GM18520 (cell line): ENCODE measurements around the gene EBI3.
"Not testable (repeated sequence)": the region's sequence is repeated elsewhere in the genome, so short reads cannot be mapped to it uniquely, and the experiment has no call there.

ENCODE experiments used
- ATAC-seq: cut with Tn5 transposase; IDR thresholded peaks from one replicate; pipeline ENCODE4 v1.9.1; 2021; ENCODE audit not compliant: unreplicated experiment

The EBI3 gene

DNA sequence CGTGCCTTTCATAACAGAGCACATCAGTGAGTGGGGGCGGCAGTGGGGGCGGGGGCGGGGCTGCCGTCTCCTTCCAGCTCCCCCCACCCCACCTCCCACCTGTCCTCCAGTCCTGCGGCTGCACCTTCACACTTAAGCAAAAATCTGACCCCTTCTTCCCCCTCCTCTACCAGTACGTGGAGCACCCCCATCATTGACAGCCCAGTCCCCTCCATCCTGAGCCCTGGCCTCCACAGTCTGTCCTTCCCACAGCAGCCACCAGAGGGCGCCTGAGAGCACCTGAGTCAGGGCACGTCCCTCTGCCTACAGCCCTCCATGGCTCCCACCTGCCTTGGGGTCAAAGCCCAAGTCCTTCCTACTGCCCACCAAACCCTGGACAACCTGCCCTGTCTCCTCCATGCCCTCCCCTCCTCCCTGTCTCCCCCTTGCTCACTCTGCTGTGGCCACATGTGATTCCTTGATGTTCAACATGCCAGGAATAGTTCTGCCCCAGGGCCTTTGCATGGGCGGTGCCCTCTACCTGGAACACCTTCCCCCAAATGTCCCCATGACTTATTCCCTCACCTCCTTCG is 4.0 kb downstream of the EBI3 start:
- no peak for ATAC-seq

DNA sequence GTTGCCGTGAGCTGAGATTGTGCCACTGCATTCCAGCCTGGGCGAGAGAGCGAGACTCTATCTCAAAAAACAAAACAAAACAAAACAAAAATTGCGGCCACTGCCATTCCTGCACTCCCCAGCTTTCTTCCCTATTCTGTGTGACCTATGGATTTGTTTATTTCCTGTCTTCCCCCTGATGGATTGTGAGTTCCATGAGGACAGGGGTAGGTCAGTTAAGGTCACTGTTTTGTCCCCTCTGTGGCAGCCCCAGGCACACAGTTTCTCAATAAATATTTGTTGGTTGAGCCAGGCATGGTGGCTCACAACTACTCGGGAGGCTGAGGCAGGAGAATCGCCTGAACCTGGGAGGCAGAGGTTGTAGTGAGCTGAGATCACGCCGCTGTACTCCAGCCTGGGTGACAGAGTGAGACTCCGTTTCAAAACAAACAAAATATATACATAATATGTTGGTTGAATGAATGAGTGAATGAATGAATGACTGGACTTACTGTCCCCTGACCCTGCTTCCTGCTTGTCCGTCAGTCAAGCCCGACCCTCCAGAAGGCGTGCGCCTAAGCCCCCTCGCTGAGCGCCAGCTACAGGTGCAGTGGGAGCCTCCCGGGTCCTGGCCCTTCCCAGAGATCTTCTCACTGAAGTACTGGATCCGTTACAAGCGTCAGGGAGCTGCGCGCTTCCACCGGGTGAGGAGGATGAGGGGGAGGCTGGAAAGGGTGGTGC is 5.0 kb downstream of the EBI3 start:
- ATAC-seq = no peak

DNA sequence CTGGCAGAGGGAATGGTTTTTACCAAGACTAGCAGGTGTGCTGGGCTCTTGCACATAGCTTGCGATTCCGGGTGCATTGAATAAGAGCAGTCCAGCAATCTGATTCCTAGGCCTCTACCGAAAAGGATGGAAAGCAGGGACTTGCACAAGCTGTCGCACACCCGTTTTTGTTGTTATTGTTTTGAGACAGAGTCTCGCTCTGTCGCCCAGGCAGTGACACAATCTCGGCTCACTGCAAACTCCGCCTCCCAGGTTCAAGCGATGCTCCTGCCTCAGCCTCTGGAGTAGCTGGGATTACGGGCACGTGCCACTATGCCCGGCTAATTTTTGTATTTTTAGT is 5.5 kb downstream of the EBI3 start:
- ATAC-seq = no peak

DNA sequence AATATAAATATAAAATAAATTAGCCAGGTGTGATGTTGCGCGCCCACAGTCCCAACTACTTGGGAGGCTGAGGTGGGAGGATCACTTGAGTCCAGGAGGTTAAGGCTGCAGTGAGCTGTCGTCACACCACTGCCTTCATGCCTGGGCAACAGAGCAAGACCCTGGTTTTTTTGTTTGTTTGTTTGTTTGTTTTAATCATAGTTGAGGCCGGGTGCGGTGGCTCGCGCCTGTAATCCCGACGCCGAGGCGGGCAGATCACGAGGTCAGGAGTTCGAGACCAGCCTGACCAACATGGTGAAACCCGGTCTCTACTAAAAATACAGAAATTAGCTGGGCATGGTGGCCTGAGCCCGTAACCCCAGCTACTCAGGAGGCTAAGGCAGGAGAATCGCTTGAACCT is 8.2 kb downstream of the EBI3 start:
- not testable (repeated sequence) for ATAC-seq

DNA sequence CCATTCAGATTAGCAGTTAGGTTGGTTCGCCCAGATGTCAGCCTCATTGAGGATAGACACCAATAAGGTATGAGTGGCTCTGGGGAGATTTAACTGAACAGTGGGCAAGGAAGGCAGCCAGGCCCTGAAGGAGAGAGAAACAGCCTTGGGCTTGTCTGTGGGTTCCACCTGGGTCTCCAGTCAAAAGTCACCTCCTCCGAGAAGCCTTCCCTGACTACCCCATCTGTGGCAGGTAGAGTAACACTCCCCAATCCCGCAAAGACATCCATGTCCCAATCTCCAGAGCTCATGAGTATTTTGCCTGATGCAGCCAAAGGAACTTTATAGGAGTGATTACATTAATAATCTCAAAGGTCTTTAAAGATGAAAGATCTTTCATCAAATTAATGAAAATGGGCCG is 9.5 kb downstream of the EBI3 start:
- no peak for ATAC-seq

DNA sequence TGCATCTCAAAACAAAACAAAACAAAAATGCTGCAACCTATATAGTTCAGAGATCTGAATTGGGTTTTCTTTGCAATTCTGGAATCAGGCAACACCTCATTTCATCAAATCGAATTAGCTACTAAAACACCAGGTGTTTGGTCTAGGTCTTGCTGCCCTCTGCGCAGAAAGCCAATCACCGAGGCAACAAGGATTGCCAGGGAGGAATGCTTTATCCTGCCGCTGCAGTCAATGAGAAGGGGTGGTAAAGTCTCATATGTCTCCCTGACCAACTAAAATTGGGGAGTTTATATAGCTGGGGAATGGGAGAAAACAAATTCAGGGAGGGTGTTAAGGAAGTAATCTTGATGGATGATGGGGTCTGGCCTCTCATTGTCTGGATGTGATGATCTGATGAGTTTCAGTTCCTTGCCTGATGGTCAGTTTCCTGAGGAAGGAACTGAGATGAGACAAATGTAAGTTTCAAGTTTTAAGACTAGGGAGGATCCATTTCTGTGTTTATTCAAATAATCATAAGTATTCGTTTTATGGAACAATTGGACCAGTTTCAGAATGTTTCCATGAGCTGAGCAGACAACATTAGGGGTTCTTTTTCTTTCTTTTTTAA is 12.6 kb downstream of the EBI3 start:
- ATAC-seq = no peak

DNA sequence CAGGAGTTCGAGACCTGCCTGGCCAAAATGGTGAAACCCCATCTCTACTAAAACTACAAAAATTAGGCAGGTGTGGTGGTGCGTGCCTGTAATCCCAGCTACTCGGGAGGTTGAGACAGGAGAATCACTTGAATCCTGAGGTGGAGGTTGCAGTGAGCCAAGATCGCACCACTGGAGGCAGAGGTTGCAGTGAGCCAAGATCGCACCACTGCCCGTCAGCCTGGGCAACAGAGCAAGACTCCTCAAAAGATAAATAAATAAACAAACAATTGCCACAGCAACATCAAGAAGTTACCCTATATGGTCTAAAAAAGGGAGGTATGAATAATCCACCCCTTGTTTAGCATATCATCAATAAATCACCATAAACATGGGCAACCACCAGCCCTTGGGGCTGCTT is 16.6 kb downstream of the EBI3 start:
- not testable (repeated sequence) for ATAC-seq

DNA sequence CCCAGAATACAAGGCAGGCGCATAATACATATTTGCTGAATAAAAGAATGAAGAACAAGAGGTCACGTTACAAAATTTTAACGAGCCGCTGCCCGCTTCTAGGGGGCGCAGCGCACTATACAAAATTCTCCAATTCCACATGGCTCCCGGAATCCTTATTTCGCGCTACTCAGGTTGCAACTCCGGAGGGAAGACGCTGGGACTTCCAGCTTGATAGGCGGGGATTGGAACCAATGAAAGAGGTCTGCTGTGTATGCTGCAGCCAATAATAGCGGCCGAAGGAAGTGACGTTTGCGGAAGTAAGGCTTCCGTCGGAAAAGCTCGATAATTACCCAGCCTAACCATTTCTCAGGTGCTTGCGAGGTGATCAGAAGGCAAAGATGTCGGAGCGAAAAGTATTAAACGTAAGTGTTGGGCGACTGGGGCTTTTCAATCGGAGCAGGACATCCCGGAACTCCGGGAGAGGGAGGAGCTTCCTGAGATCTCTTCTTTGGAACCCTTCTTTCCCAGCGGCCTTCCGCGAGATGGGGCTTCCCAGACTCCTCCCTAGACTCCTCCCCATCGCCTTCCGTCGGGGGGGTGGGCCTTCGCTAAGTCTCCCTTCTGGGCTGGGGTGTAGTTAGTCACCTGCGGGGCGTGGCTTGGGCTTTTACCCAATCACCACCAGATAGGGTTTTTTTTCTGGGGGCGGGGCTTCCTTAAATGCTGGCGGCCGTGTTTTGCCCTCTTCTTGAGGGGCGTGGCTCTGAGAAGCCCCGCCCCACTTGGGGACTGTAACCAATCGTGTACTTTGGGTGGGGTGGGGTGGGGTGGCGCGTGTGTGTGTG is 17.7 kb downstream of the EBI3 start, which contains the start of gene YJU2:
Gene YJU2, plus strand, starts transcription at position 314 of the 827 bp plus-strand sequence. Its CDS starts 67 bp downstream, at position 381.
- ATAC-seq = peak; percentile 86

DNA sequence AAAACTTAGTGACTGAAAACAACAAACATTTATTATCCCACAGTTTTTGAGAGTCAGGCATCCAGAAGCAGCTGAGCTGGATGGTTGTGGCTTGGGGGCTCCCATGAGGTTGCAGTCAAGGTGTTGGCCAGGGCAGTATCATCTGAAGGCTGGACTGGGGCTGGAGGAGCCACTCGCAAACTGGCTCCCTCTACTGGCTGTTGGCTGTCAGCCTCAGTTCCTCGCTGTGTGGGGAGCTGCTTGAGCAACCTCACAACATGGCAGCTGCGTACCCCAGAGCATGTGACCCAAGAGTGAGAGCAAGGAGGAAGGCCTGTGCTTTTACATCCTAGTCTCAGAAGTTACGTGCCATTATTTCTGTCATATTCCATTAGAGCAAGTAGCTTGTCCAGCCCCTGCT is 27.2 kb downstream of the EBI3 start:
- no peak for ATAC-seq

DNA sequence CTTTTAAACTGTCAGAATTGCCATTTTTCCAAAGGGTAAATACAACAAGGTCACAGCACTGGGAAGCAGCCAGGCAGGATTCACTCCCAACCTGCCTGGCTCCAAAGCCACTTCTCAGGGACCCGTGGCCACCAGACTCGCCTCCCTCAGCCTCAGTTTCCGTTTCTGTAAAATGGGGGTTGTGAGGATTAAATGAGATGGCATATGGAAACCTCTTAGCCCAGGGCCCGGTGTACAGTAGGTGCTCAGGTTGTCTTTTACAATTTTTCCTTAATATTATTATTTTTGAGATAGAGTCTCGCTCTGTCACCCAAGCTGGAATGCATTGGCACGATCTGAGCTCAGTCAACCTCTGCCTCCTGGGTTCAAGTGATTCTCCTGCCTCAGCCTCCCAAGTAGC is 27.7 kb downstream of the EBI3 start:
- no peak for ATAC-seq

DNA sequence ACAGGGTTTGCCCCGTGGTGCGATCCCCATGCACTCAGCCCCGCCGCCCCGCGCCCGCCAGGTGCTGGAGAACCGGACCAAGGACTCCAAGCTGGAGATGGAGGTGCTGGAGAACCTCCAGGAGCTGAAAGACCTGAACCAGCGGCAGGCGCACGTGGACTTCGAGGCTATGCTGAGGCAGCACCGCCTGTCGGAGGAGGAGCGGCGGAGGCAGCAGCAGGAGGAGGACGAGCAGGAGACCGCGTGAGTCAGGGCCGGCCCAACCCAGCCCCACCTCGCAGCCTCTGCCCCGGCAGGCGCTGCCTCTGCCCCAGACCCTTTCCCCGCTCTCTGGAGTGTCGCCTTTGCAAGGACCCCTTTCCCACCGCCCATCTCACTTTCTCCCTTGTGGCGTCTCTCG is 28.9 kb downstream of the EBI3 start:
- ATAC-seq = no peak

DNA sequence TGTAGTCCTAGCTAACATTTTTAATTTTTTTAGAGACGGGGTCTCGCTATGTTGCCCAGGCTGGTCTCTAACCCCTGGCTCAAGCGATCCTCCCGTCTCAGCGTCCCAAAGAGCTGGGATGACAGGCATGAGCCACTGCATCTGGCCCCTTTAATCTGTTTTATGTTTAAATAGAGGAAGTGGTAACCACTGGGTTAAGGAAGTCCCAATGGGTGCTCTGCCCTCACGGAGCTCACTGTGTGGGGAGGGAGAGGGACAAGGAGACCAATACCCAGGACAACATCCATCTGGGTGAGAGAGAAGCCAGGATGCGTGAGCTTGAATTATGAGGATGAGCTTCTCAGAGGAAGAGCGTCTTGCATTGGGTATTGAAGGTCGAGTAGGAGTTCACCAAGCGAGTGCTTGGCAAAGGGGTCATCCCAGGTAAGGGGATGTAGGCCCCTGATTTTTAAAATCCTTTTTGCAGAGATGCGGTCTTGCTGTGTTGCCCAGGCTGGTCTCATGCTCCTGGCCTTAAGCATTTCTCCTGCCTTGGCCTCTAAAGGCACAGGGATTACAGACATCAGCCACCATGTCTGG is 31.4 kb downstream of the EBI3 start:
- ATAC-seq = no peak

DNA sequence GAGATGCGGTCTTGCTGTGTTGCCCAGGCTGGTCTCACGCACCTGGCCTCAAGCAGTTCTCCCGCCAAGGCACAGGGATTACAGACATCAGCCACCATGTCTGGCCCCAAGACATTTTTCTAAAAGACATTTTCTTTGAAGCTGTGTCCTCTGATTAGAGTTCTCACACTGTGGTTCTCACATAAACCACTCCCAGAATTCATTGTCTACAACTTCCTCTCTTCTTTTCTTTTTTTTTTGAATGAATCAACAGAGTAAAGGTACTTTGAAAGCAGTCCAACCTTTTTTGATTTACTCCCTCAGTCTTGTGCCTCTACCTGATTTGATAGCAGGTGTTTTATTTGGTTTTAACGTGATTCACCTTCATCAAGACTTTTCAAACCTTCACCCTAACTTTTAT is 35.5 kb downstream of the EBI3 start:
- ATAC-seq = no peak

DNA sequence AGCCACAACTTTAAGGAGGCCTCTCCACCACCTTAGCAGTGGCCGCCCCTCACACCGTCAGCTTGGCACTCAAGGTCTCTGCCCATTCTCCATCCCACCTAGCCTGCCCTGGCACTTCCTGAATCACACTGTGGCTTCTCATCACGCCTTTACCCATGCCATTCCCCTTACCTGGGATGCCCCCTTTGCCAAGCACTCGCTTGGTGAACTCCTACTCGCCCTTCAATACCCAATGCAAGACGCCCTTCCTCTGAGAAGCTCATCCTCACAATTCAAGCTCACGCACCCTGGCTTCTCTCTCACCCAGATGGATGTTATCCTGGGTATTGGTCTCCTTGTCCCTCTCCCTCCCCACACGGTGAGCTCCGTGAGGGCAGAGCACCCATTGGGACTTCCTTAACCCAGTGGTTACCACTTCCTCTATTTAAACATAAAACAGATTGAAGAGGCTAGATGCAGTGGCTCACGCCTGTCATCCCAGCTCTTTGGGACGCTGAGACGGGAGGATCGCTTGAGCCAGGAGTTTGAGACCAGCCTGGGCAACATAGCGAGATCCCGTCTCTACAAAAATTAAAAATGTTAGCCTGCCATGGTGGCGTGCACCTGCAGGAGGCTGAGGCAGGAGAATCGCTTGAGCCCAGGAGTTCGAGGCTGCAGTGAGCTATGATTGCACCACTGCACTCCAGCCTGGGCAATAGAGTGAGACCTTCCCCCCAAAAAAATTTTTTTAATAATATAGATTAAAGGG is 37.1 kb downstream of the EBI3 start:
- no peak for ATAC-seq

DNA sequence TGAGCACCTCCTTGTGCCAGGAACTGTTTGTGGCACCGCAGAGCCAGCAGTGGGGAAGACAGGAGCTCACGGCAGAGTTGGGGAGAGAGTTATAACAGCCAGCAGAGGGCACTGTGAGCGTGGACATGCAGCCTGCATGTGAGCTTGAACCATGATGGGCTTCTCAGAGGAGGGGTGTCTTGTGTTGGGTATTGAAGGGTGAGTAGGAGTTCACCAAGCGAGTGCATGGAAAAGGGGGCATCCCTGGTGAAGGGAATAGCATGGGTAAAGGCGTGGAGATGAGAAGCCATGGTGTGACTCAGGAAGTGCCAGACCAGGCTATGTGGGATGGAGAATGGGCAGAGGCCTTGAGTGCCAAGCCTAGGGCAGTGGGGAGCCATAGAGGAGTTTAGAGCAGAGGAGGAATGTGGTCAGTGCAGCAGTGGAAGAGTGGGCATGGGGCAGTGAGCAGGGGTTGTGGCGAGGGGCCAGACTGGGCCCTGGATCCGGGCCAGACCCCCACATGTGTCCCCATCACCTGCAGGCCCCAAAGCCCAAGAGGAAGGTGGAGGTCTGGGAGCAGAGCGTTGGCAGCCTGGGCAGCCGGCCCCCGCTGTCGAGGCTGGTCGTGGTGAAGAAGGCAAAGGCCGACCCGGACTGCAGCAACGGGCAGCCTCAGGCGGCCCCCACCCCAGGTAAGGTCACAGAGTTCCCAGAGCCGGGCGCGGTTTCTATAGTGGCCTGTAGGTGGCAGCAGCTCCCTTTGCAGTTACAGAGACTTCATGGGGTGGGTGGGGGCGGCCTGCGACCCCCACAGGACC is 38.0 kb downstream of the EBI3 start:
- ATAC-seq = no peak

DNA sequence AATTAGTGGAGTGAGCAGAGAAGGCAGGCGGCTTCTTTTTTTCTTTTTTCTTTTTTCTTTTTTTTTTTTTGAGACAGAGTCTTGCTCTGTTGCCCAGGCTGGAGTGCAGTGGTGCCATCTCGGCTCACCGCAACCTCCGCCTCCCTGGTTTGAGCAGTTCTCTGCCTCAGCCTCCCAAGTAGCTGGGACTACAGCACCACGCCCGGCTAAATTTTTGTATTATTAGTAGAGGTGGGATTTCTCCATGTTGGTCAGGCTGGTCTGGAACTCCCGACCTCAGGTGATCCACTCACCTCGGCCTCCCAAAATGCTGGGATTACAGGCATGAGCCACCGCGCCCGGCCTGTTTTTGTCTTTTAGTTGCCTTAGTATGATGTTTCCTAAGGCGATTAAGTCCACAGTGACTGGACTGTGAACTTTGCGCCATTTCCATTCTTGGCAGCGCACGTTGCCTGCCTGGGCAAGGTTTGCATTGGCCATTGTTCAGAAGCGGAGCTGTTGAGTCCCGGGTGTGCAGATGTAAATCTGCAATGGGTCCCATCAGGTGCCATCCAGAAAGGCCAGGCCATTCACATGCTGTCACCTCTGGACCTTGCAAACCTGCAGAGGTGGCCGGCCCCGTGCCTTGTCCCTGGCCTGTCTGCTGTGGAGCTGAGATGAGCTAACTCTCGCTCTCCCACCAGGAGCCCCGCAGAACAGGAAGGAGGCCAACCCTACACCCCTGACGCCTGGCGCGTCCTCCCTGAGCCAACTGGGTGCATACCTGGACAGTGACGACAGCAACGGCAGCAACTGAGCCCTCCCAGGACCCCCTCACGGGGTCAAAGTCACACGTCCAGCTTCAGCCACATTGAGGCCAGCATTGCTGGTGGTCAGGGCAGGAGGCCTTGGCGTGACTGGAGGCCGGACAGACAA is 38.8 kb downstream of the EBI3 start:
- ATAC-seq = no peak

DNA sequence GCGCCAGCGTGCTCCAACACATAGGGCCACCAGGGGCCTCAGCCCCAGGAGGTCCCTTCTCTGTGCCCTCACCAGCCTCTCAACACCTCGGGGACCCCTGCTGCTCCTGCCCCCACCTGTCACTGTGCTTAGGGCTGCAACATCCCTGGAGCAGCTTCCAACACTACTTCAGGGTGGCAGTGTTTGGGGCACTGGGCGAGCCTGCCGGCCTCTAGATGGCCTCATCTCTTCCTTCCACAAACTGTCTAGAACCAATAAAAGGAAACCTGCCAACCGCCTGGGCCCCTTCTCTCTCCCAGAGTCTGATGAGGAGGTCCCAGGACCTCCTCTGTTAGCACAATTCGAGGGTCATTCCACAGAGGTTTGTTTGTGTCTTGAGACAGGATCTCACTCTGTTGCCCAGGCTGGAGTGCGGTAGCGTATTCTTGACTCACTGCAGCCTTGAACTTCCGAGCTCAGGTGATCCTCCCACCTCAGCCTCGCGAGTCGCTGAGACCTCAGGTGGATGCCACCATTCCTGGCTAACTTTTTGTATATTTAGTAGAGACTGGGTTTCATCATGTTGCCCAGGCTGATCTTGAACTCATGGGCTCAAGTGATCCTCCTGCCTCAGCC is 39.6 kb downstream of the EBI3 start:
- no peak for ATAC-seq

DNA sequence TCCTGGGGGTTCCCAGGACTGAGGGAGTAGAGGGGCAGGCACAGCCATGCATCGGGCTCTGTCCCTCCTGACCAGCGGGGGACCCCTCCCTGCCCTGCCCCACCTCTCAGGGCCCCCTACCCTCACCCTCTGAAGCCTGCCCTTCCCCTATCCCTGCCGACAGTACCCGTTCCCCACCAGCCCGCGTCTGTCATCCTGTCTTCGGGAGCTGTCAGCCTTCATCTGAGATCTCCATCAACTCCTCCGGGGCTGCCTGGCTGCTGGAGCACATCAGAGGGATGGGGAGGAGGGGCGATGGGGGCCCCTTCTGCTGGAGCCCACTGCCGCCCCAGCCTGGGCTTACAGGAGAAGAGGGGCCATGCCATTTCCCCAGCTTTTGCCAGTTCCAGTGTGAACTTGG is 43.6 kb downstream of the EBI3 start:
- no peak for ATAC-seq
